H9 (cell line): Measurements from ENCODE around the gene GPRC5A. TPM values are rescaled to one million over a fixed set of nuclear protein-coding genes. Genes with fewer than 3 reads are reported as not detected.

Experiments used
- DNase-seq: peaks from one replicate; pipeline ENCODE4 v3.0.0-alpha.2; 2017
- H2AFZ ChIP-seq: one replicate; pipeline ENCODE4 v1.6.1; 2013; ENCODE audit warnings: mild to moderate bottlenecking, low read length, control low read depth, moderate library complexity
- H2AK5ac ChIP-seq: 2 replicates; pipeline ENCODE4 v1.6.1; 2013; ENCODE audit warnings: low read length, control low read depth, mixed read lengths; ENCODE audit not compliant: insufficient read length
- H2BK120ac ChIP-seq: one replicate; pipeline ENCODE4 v1.6.1; 2013; ENCODE audit warnings: low read depth, mild to moderate bottlenecking, low read length, control low read depth, inconsistent platforms; ENCODE audit not compliant: poor library complexity, severe bottlenecking
- H2BK12ac ChIP-seq: 2 replicates; pipeline ENCODE4 v1.6.1; 2013; ENCODE audit warnings: low read length, control low read depth, mixed read lengths, low read depth; ENCODE audit not compliant: insufficient read length
- H2BK15ac ChIP-seq: 2 replicates; pipeline ENCODE4 v1.6.1; 2013; ENCODE audit warnings: low read depth, low read length, control low read depth
- H2BK20ac ChIP-seq: one replicate; pipeline ENCODE4 v1.6.1; 2013; ENCODE audit warnings: low read depth, mild to moderate bottlenecking, low read length, control low read depth, inconsistent platforms; ENCODE audit not compliant: poor library complexity, severe bottlenecking
- H2BK5ac ChIP-seq: 2 replicates; pipeline ENCODE4 v1.6.1; 2013; ENCODE audit warnings: low read length, control low read depth, mixed read lengths; ENCODE audit not compliant: insufficient read length
- H3K14ac ChIP-seq: 2 replicates; pipeline ENCODE4 v1.6.1; 2013; ENCODE audit warnings: low read length, control low read depth; ENCODE audit not compliant: insufficient read depth
- H3K18ac ChIP-seq: 2 replicates; pipeline ENCODE4 v1.6.1; 2013; ENCODE audit warnings: low read depth, mild to moderate bottlenecking, mixed read lengths, low read length, control low read depth; ENCODE audit not compliant: insufficient read length
- H3K23ac ChIP-seq: 2 replicates; pipeline ENCODE4 v1.6.1; 2013; ENCODE audit warnings: low read length, control low read depth, mixed read lengths, low read depth; ENCODE audit not compliant: insufficient read length
- H3K23me2 ChIP-seq: 2 replicates; pipeline ENCODE4 v1.6.1; 2013; ENCODE audit warnings: low read depth, mild to moderate bottlenecking, mixed read lengths, low read length, control low read depth; ENCODE audit not compliant: insufficient read length, poor library complexity, severe bottlenecking
- H3K27ac ChIP-seq: 2 replicates; pipeline ENCODE4 v1.5.1; 2013; ENCODE audit warnings: low read length, control low read depth, mixed read lengths, low read depth; ENCODE audit not compliant: insufficient read length
- H3K27me3 ChIP-seq: 2 replicates; pipeline ENCODE4 v1.6.1; 2013; ENCODE audit warnings: low read length, control low read depth, inconsistent platforms; ENCODE audit not compliant: insufficient read depth
- H3K4ac ChIP-seq: 2 replicates; pipeline ENCODE4 v1.6.1; 2013; ENCODE audit warnings: low read depth, mild to moderate bottlenecking, control low read depth, inconsistent platforms, low read length, moderate library complexity
- H3K4me1 ChIP-seq: 2 replicates; pipeline ENCODE4 v1.6.1; 2013; ENCODE audit warnings: low read length, control low read depth, inconsistent platforms; ENCODE audit not compliant: insufficient read depth
- H3K4me2 ChIP-seq: 2 replicates; pipeline ENCODE4 v1.6.1; 2013; ENCODE audit warnings: low read length, control low read depth, mixed read lengths; ENCODE audit not compliant: insufficient read length, insufficient read depth
- H3K56ac ChIP-seq: 2 replicates; pipeline ENCODE4 v1.6.1; 2013; ENCODE audit warnings: low read depth, mild to moderate bottlenecking, mixed read lengths, low read length, control low read depth; ENCODE audit not compliant: insufficient read length
- H3K79me1 ChIP-seq: 2 replicates; pipeline ENCODE4 v1.6.1; 2013; ENCODE audit warnings: low read depth, mild to moderate bottlenecking, moderate library complexity, low read length, control low read depth, inconsistent platforms; ENCODE audit not compliant: insufficient read depth, poor library complexity, severe bottlenecking
- H3K79me2 ChIP-seq: 2 replicates; pipeline ENCODE4 v1.6.1; 2013; ENCODE audit warnings: low read length, control low read depth, inconsistent platforms; ENCODE audit not compliant: insufficient read depth
- H3K9ac ChIP-seq: 2 replicates; pipeline ENCODE4 v1.6.1; 2013; ENCODE audit warnings: low read length, control low read depth, mixed read lengths; ENCODE audit not compliant: insufficient read length; ENCODE audit errors: extremely low read depth
- H3K9me3 ChIP-seq: one replicate; pipeline ENCODE4 v1.6.1; 2013; ENCODE audit warnings: low read depth, low read length, inconsistent platforms; ENCODE audit not compliant: control insufficient read depth
- H3T11ph ChIP-seq: one replicate; pipeline ENCODE4 v1.6.1; 2013; ENCODE audit warnings: mild to moderate bottlenecking, low read length, control low read depth, inconsistent platforms
- H4K20me1 ChIP-seq: one replicate; pipeline ENCODE4 v1.6.1; 2013; ENCODE audit not compliant: control insufficient read depth, insufficient read length, insufficient read depth
- H4K5ac ChIP-seq: 2 replicates; pipeline ENCODE4 v1.6.1; 2013; ENCODE audit warnings: low read depth, mild to moderate bottlenecking, mixed read lengths, low read length, control low read depth; ENCODE audit not compliant: insufficient read length
- H4K8ac ChIP-seq: replicated peaks from 2 replicates; pipeline ENCODE4 v1.6.1; 2013; ENCODE audit warnings: low read length, control low read depth, mixed read lengths, low read depth; ENCODE audit not compliant: insufficient read length
- H4K91ac ChIP-seq: 2 replicates; pipeline ENCODE4 v1.6.1; 2013; ENCODE audit warnings: low read depth, mild to moderate bottlenecking, moderate library complexity, mixed read lengths, low read length, control low read depth; ENCODE audit not compliant: insufficient read length
- H3K27ac Mint-ChIP-seq, 3 experiments: 2 replicates in 2 of 3; 3 replicates in 1 of 3; pipeline ENCODE4 v1.8.0; 2020 to 2021; ENCODE audit warnings: mixed read lengths in 3 of 3, mild to moderate bottlenecking in 1 of 3, moderate library complexity in 1 of 3
- H3K27me3 Mint-ChIP-seq: 2 replicates; pipeline ENCODE4 v1.8.0; 2021; ENCODE audit warnings: low read depth, mild to moderate bottlenecking, moderate library complexity, mixed read lengths
- H3K36me3 Mint-ChIP-seq, 3 experiments: 2 replicates in 2 of 3; 3 replicates in 1 of 3; pipeline ENCODE4 v1.8.0; 2020 to 2021; ENCODE audit warnings: low read depth in 3 of 3, mixed read lengths in 3 of 3; ENCODE audit not compliant: insufficient read depth in 1 of 3
- H3K4me1 Mint-ChIP-seq, 2 experiments: 2 replicates each; pipeline ENCODE4 v1.8.0; 2020; ENCODE audit warnings: mixed read lengths in 2 of 2
- H3K4me3 Mint-ChIP-seq, 2 experiments: 2 replicates in 1 of 2; 3 replicates in 1 of 2; pipeline ENCODE4 v1.8.0; 2020 to 2021; ENCODE audit warnings: mild to moderate bottlenecking in 2 of 2, mixed read lengths in 2 of 2, moderate library complexity in 1 of 2
- H3K9me3 Mint-ChIP-seq, 2 experiments: 2 replicates in 1 of 2; 3 replicates in 1 of 2; pipeline ENCODE4 v1.8.0; 2020; ENCODE audit warnings: mild to moderate bottlenecking in 2 of 2, mixed read lengths in 2 of 2, moderate library complexity in 1 of 2
- WGBS: extraction: QIAGEN DNeasy Blood & Tissue Kit; methylation state at CpG from one replicate; pipeline ENCODE4 v1.1.7; 2013; ENCODE audit warnings: missing lambda C conversion rate, low lambda C conversion rate, mixed read lengths; ENCODE audit not compliant: insufficient read length; ENCODE audit errors: extremely low coverage; 5-methylcytosine and 5-hydroxymethylcytosine counted together
- total RNA-seq: library from RNA; stranded (reverse); gene quantifications from 2 replicates; pipeline ENCODE4 v1.2.1, GENCODE V29; 2021
- TF ChIP-seq, protein P1 (sequence below): fragments of 200-600 bp; sonication (generic); conservative IDR thresholded peaks from 3 replicates; pipeline ENCODE4 v1.8.0; 2021; ENCODE audit warnings: antibody characterized with exemption, mild to moderate bottlenecking

Gene GPRC5A
- total RNA-seq, 1 experiment from 2014 or later, result 0.09 TPM

DNA sequence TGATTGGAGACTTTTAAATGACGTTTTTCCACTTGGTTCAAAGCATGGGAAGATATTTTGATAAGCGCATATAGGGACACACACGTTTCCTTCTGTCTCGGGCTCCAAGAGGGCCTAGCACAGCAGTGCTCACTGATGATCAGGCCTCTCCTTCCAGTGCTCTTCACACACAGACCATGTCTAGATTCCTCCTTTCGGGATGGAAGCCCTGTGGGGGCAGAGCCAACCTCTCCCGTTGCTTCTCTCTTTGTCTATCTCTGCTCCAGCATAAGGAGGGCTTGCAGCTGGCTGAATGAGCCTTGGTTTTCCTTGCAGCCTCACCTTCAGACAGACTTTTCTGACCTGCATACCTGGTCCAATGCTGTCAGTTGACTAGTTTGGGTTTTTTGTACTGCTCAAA, 38.3 kb downstream of the GPRC5A start:
- no peaks in the 10 kb centered on the region for H3K79me1 ChIP-seq

More for the DNA sequence above, 38.3 kb downstream of the GPRC5A start:
- Histone ChIP-seq H2BK15ac (no peak overlapping the region), H3K56ac (no peak overlapping the region), H2AK5ac (no peak overlapping the region), H3K23ac (no peak overlapping the region), H3K14ac (no peak overlapping the region), H2AFZ (no peak overlapping the region), H3K27me3 (no peaks in the 10 kb centered on the region), H4K8ac (no peak overlapping the region), H4K91ac (no peak overlapping the region), H3K9ac (no peak overlapping the region), H3K9me3 (no peaks in the 10 kb centered on the region), H2BK20ac (no peak overlapping the region), H3K79me2 (no peaks in the 10 kb centered on the region), H4K20me1 (no peaks in the 10 kb centered on the region), H3K4ac (no peak overlapping the region), H3K27ac (no peak overlapping the region), H2BK120ac (no peak overlapping the region), H4K5ac (no peak overlapping the region), H3K23me2 (no peaks in the 10 kb centered on the region), H3K18ac (no peak overlapping the region), H2BK5ac (no peak overlapping the region), H3T11ph (no peak overlapping the region), H2BK12ac (no peak overlapping the region), H3K4me1 (no peaks in the 10 kb centered on the region; the same call in 1 of the 2 replicates), H3K4me2 (no peak overlapping the region)
- Mint-ChIP-seq H3K27me3 (no peaks in the 10 kb centered on the region; the same call in 1 of the 2 replicates), H3K9me3 (peaks cover 6% of the 10 kb centered on the region in 2 experiments; a peak in 4 of 5 replicates), H3K4me3 (no peak overlapping the region), H3K27ac (no peak overlapping the region), H3K36me3 (peaks cover 0 to 10% (median 6%) of the 10 kb centered on the region in 3 experiments; a peak in 3 of 7 replicates), H3K4me1 (peaks cover 2 to 8% of the 10 kb centered on the region in 2 experiments; a peak in 2 of 4 replicates)
- TF ChIP-seq, protein P1, sequence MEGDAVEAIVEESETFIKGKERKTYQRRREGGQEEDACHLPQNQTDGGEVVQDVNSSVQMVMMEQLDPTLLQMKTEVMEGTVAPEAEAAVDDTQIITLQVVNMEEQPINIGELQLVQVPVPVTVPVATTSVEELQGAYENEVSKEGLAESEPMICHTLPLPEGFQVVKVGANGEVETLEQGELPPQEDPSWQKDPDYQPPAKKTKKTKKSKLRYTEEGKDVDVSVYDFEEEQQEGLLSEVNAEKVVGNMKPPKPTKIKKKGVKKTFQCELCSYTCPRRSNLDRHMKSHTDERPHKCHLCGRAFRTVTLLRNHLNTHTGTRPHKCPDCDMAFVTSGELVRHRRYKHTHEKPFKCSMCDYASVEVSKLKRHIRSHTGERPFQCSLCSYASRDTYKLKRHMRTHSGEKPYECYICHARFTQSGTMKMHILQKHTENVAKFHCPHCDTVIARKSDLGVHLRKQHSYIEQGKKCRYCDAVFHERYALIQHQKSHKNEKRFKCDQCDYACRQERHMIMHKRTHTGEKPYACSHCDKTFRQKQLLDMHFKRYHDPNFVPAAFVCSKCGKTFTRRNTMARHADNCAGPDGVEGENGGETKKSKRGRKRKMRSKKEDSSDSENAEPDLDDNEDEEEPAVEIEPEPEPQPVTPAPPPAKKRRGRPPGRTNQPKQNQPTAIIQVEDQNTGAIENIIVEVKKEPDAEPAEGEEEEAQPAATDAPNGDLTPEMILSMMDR, result no peak
- WGBS, result no CpG with 5 or more reads among the region's 6 CpGs
- no peak for DNase-seq
